ENCODE measurements around the gene NTRK3.

DNA sequence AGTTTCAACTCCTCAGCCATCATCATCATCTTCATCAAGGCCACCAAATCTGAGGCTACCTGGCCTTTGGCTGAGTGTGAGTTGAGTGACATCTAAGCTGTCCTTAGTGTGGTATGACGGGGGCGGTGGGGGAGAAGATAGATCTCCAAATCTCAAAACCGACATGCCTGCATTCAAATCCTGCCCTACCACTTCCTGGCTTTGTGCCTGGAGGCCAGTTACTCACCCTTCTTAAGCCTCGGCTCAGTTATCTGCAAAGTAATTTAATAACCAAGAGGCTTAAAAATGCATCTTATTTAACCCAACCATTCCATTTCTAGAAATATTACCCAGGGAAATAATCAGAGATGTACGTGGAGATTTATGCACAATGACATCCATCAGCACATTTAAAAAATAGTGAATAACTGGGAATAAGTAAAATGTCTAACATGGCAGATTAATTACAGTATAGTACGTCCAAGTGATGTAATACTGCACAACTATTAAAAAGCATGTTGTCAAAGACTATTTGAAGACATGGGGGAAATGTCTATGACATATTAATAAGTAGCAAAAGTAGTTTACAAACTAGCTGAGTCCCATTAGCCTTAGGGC, 167.4 kb downstream of the NTRK3 start:
- TF ChIP-seq RARB (CRISPR knock-in tag; IDR thresholded peaks at IDR 0.05), result no peak
- no peak for TF ChIP-seq BACH2 (CRISPR knock-in tag; IDR thresholded peaks at IDR 0.05; ENCODE audit: borderline replicate concordance)

All from SK-N-SH treated with all-trans-retinoic acid at 6 μM for 48 hours (cell line).